ENCODE data around the gene OSBPL8.

The OSBPL8 gene

GRCh38 chr12:76531056-76531455 lies 28.5 kb downstream of the OSBPL8 start:
- ChIA-PET POLR2A (no interaction called here), CTCF (no interaction called here)
- peaks cover 0 to 6% (median 3%) of the 10 kb centered on the region in 5 experiments for H3K9me3 ChIP-seq (ENCODE audit: control extremely low read depth in 1 of 5, control insufficient read depth in 4 of 5, insufficient read depth in 2 of 5, low read depth in 1 of 5, low read length in 4 of 5)
- peaks cover 0 to 16% (median 0%) of the 10 kb centered on the region in 4 experiments for H3K4me1 ChIP-seq (ENCODE audit: control extremely low read depth in 1 of 4, control insufficient read depth in 4 of 4, insufficient read depth in 4 of 4, low read length in 3 of 4)
- no peak overlapping the region for H3K4me3 ChIP-seq (ENCODE audit: control insufficient read depth in 1 of 7, extremely low read depth in 1 of 7, insufficient read depth in 4 of 7, low read depth in 2 of 7, low read length in 6 of 7)
- DNase-seq = no peak
- H3K27me3 ChIP-seq (replicated peaks in 2 of 5; ENCODE audit: control insufficient read depth in 4 of 5, insufficient read depth in 5 of 5, low read length in 4 of 5) = no peaks in the 10 kb centered on the region
- H3K27ac ChIP-seq (ENCODE audit: insufficient read depth in 1 of 2, low read depth in 1 of 2, low read length in 2 of 2, poor library complexity in 1 of 2, severe bottlenecking in 2 of 2) = no peak overlapping the region
- peaks cover 3 to 10% (median 8%) of the 10 kb centered on the region in 4 experiments for H3K36me3 ChIP-seq (ENCODE audit: control insufficient read depth in 4 of 4, insufficient read depth in 4 of 4, low read length in 3 of 4)

GRCh38 chr12:76530516-76530915 lies 29.1 kb downstream of the OSBPL8 start:
- POLR2A ChIA-PET = no interaction called here
- CTCF ChIA-PET = no interaction called here
- Histone ChIP-seq H3K27ac (ENCODE audit: insufficient read depth in 1 of 2, low read depth in 1 of 2, low read length in 2 of 2, poor library complexity in 1 of 2, severe bottlenecking in 2 of 2) (no peak overlapping the region), H3K36me3 (ENCODE audit: control insufficient read depth in 4 of 4, insufficient read depth in 4 of 4, low read length in 3 of 4) (peaks cover 0 to 7% (median 5%) of the 10 kb centered on the region in 4 experiments), H3K4me1 (ENCODE audit: control extremely low read depth in 1 of 4, control insufficient read depth in 4 of 4, insufficient read depth in 4 of 4, low read length in 3 of 4) (peaks cover 0 to 16% (median 0%) of the 10 kb centered on the region in 4 experiments), H3K27me3 (replicated peaks in 2 of 5; ENCODE audit: control insufficient read depth in 4 of 5, insufficient read depth in 5 of 5, low read length in 4 of 5) (no peaks in the 10 kb centered on the region), H3K4me3 (ENCODE audit: control insufficient read depth in 1 of 7, extremely low read depth in 1 of 7, insufficient read depth in 4 of 7, low read depth in 2 of 7, low read length in 6 of 7) (no peak overlapping the region), H3K9me3 (ENCODE audit: control extremely low read depth in 1 of 5, control insufficient read depth in 4 of 5, insufficient read depth in 2 of 5, low read depth in 1 of 5, low read length in 4 of 5) (peaks cover 0 to 3% (median 1%) of the 10 kb centered on the region in 5 experiments)
- DNase-seq = no peak
- no CpG with 5 or more reads among the region's 1 CpG for WGBS (ENCODE audit: insufficient coverage)

GRCh38 chr12:76529226-76529918 lies 30.2 kb downstream of the OSBPL8 start:
- H3K27me3 ChIP-seq (replicated peaks in 2 of 5; ENCODE audit: control insufficient read depth in 4 of 5, insufficient read depth in 5 of 5, low read length in 4 of 5) = no peaks in the 10 kb centered on the region
- WGBS (ENCODE audit: insufficient coverage) = 86% methylated on average over 1 of the region's 4 CpGs
- H3K27ac ChIP-seq (ENCODE audit: insufficient read depth in 1 of 2, low read depth in 1 of 2, low read length in 2 of 2, poor library complexity in 1 of 2, severe bottlenecking in 2 of 2) = no peak overlapping the region
- H3K9me3 ChIP-seq (ENCODE audit: control extremely low read depth in 1 of 5, control insufficient read depth in 4 of 5, insufficient read depth in 2 of 5, low read depth in 1 of 5, low read length in 4 of 5) = peaks cover 0 to 3% (median 0%) of the 10 kb centered on the region in 5 experiments
- H3K36me3 ChIP-seq (ENCODE audit: control insufficient read depth in 4 of 4, insufficient read depth in 4 of 4, low read length in 3 of 4) = peaks cover 0 to 7% (median 4%) of the 10 kb centered on the region in 4 experiments
- no peak overlapping the region for H3K4me3 ChIP-seq (ENCODE audit: control insufficient read depth in 1 of 7, extremely low read depth in 1 of 7, insufficient read depth in 4 of 7, low read depth in 2 of 7, low read length in 6 of 7)
- peaks cover 0 to 16% (median 0%) of the 10 kb centered on the region in 4 experiments for H3K4me1 ChIP-seq (ENCODE audit: control extremely low read depth in 1 of 4, control insufficient read depth in 4 of 4, insufficient read depth in 4 of 4, low read length in 3 of 4)
- CTCF ChIA-PET = interaction anchor here (1.0 kb wide), 1 partner anchor 17 kb away, joined by 4 read pairs; no protein-coding TSS in a partner anchor
- POLR2A ChIA-PET = no interaction called here
- peak in 1 of 3 donors; percentile 29 for DNase-seq

- peaks cover 2 to 20% (median 8%) of the 10 kb centered on the region in 5 experiments for H3K9me3 ChIP-seq (ENCODE audit: control extremely low read depth in 1 of 5, control insufficient read depth in 4 of 5, insufficient read depth in 2 of 5, low read depth in 1 of 5, low read length in 4 of 5)
- CTCF ChIA-PET = interaction anchor here (0.9 to 1.5 kb wide), 2 partner anchors 11 to 33 kb away, joined by 3 read pairs; no protein-coding TSS in a partner anchor
- peak overlapping the region in 1 of 7 experiments; percentile 7 for H3K4me3 ChIP-seq (ENCODE audit: control insufficient read depth in 1 of 7, extremely low read depth in 1 of 7, insufficient read depth in 4 of 7, low read depth in 2 of 7, low read length in 6 of 7)
- H3K27ac ChIP-seq (ENCODE audit: insufficient read depth in 1 of 2, low read depth in 1 of 2, low read length in 2 of 2, poor library complexity in 1 of 2, severe bottlenecking in 2 of 2) = no peak overlapping the region
- POLR2A ChIA-PET = no interaction called here
- peaks cover 0 to 15% (median 5%) of the 10 kb centered on the region in 4 experiments for H3K4me1 ChIP-seq (ENCODE audit: control extremely low read depth in 1 of 4, control insufficient read depth in 4 of 4, insufficient read depth in 4 of 4, low read length in 3 of 4)
- DNase-seq = no peak
- no peaks in the 10 kb centered on the region for H3K27me3 ChIP-seq (replicated peaks in 2 of 5; ENCODE audit: control insufficient read depth in 4 of 5, insufficient read depth in 5 of 5, low read length in 4 of 5)
- H3K36me3 ChIP-seq (ENCODE audit: control insufficient read depth in 4 of 4, insufficient read depth in 4 of 4, low read length in 3 of 4) = peaks cover 2 to 19% (median 11%) of the 10 kb centered on the region in 4 experiments
Measured at GRCh38 chr12:76523408-76523807, 36.2 kb downstream of the OSBPL8 start.

- Histone ChIP-seq H3K27ac (ENCODE audit: insufficient read depth in 1 of 2, low read depth in 1 of 2, low read length in 2 of 2, poor library complexity in 1 of 2, severe bottlenecking in 2 of 2) (no peak overlapping the region), H3K9me3 (ENCODE audit: control extremely low read depth in 1 of 5, control insufficient read depth in 4 of 5, insufficient read depth in 2 of 5, low read depth in 1 of 5, low read length in 4 of 5) (peaks cover 2 to 20% (median 4%) of the 10 kb centered on the region in 5 experiments), H3K36me3 (ENCODE audit: control insufficient read depth in 4 of 4, insufficient read depth in 4 of 4, low read length in 3 of 4) (peaks cover 3 to 16% (median 13%) of the 10 kb centered on the region in 4 experiments), H3K4me1 (ENCODE audit: control extremely low read depth in 1 of 4, control insufficient read depth in 4 of 4, insufficient read depth in 4 of 4, low read length in 3 of 4) (peaks cover 0 to 16% (median 5%) of the 10 kb centered on the region in 4 experiments), H3K4me3 (ENCODE audit: control insufficient read depth in 1 of 7, extremely low read depth in 1 of 7, insufficient read depth in 4 of 7, low read depth in 2 of 7, low read length in 6 of 7) (no peak overlapping the region), H3K27me3 (replicated peaks in 2 of 5; ENCODE audit: control insufficient read depth in 4 of 5, insufficient read depth in 5 of 5, low read length in 4 of 5) (no peaks in the 10 kb centered on the region)
- DNase-seq = peak in 1 of 3 donors; percentile 16
- CTCF ChIA-PET = no interaction called here
- POLR2A ChIA-PET = no interaction called here
Measured at GRCh38 chr12:76520348-76520747, 39.2 kb downstream of the OSBPL8 start.

- H3K36me3 ChIP-seq (ENCODE audit: control insufficient read depth in 4 of 4, insufficient read depth in 4 of 4, low read length in 3 of 4) = peaks cover 3 to 20% (median 14%) of the 10 kb centered on the region in 4 experiments
- 81% methylated on average over 3 of the region's 5 CpGs for WGBS (ENCODE audit: insufficient coverage)
- no peak overlapping the region for H3K27ac ChIP-seq (ENCODE audit: insufficient read depth in 1 of 2, low read depth in 1 of 2, low read length in 2 of 2, poor library complexity in 1 of 2, severe bottlenecking in 2 of 2)
- no peaks in the 10 kb centered on the region for H3K27me3 ChIP-seq (replicated peaks in 2 of 5; ENCODE audit: control insufficient read depth in 4 of 5, insufficient read depth in 5 of 5, low read length in 4 of 5)
- H3K4me1 ChIP-seq (ENCODE audit: control extremely low read depth in 1 of 4, control insufficient read depth in 4 of 4, insufficient read depth in 4 of 4, low read length in 3 of 4) = peaks cover 0 to 16% (median 5%) of the 10 kb centered on the region in 4 experiments
- DNase-seq = peak; percentile 24 to 81 (median 77)
- peak overlapping the region in 1 of 7 experiments; percentile 12 for H3K4me3 ChIP-seq (ENCODE audit: control insufficient read depth in 1 of 7, extremely low read depth in 1 of 7, insufficient read depth in 4 of 7, low read depth in 2 of 7, low read length in 6 of 7)
- ChIA-PET POLR2A (no interaction called here), CTCF (no interaction called here)
- peaks cover 2 to 20% (median 4%) of the 10 kb centered on the region in 5 experiments for H3K9me3 ChIP-seq (ENCODE audit: control extremely low read depth in 1 of 5, control insufficient read depth in 4 of 5, insufficient read depth in 2 of 5, low read depth in 1 of 5, low read length in 4 of 5)
Measured at GRCh38 chr12:76519538-76519937, 40.0 kb downstream of the OSBPL8 start.

GRCh38 chr12:76518699-76519098 lies 40.9 kb downstream of the OSBPL8 start:
- H3K27ac ChIP-seq (ENCODE audit: insufficient read depth in 1 of 2, low read depth in 1 of 2, low read length in 2 of 2, poor library complexity in 1 of 2, severe bottlenecking in 2 of 2) = no peak overlapping the region
- peaks cover 3 to 19% (median 14%) of the 10 kb centered on the region in 4 experiments for H3K36me3 ChIP-seq (ENCODE audit: control insufficient read depth in 4 of 4, insufficient read depth in 4 of 4, low read length in 3 of 4)
- ChIA-PET CTCF (interaction anchor here (0.8 kb wide), 1 partner anchor 19 kb away, joined by 3 read pairs; no protein-coding TSS in a partner anchor), POLR2A (no interaction called here)
- H3K27me3 ChIP-seq (replicated peaks in 2 of 5; ENCODE audit: control insufficient read depth in 4 of 5, insufficient read depth in 5 of 5, low read length in 4 of 5) = no peaks in the 10 kb centered on the region
- WGBS (ENCODE audit: insufficient coverage) = 100% methylated on average over 1 of the region's 2 CpGs
- H3K4me1 ChIP-seq (ENCODE audit: control extremely low read depth in 1 of 4, control insufficient read depth in 4 of 4, insufficient read depth in 4 of 4, low read length in 3 of 4) = peaks cover 0 to 16% (median 5%) of the 10 kb centered on the region in 4 experiments
- no peak for DNase-seq
- peaks cover 2 to 20% (median 4%) of the 10 kb centered on the region in 5 experiments for H3K9me3 ChIP-seq (ENCODE audit: control extremely low read depth in 1 of 5, control insufficient read depth in 4 of 5, insufficient read depth in 2 of 5, low read depth in 1 of 5, low read length in 4 of 5)
- no peak overlapping the region for H3K4me3 ChIP-seq (ENCODE audit: control insufficient read depth in 1 of 7, extremely low read depth in 1 of 7, insufficient read depth in 4 of 7, low read depth in 2 of 7, low read length in 6 of 7)

All from common myeloid progenitor, CD34-positive (primary cell).